ENCODE data around the gene CDC40. TPM values are rescaled to one million over a fixed set of nuclear protein-coding genes. Genes with fewer than 3 reads are reported as not detected.

The CDC40 gene
- total and polyA plus RNA-seq, 9 of the 15 experiments (the other 6 are each of a cell fraction or from before 2014, with no cell fraction given): 9.7 to 26.3 (median 15.7) TPM

- H3K9me3 ChIP-seq (replicated peaks; ENCODE audit: control insufficient read depth, insufficient read depth, low read depth, low read length): no peaks in the 10 kb centered on the region
- no peaks in the 10 kb centered on the region for H3K79me2 ChIP-seq (ENCODE audit: control insufficient read depth, insufficient read depth, low read length)
- H3K4me2 ChIP-seq (ENCODE audit: insufficient read depth, low read length): peak overlapping the region; percentile 21; the same call in 1 of the 2 replicates
- H3K9me1 ChIP-seq (ENCODE audit: control insufficient read depth, insufficient read depth, low read length): no peaks in the 10 kb centered on the region
- no peak overlapping the region for H3K27ac ChIP-seq (ENCODE audit: extremely low read depth, low read depth, low read length)
- ChIA-PET CTCF (ENCODE audit: low intra/inter-chr PET ratio) (no interaction called here), POLR2A (interaction anchor here (0.6 to 1.0 kb wide), 2 partner anchors 25 to 711 kb away, joined by 3 read pairs; no protein-coding TSS in a partner anchor)
- no peak overlapping the region for H2AFZ ChIP-seq (ENCODE audit: low read depth, low read length)
- no peaks in the 10 kb centered on the region; a peak in 1 of 5 replicates for H3K4me1 ChIP-seq (replicated peaks in 1 of 2; ENCODE audit: control insufficient read depth in 2 of 2, insufficient read depth in 2 of 2, low read length in 2 of 2)
- 6% methylated on average over 1 of the region's 1 CpG for WGBS (ENCODE audit: insufficient coverage, low coverage, missing lambda C conversion rate)
- peak in 2 of 4 experiments; percentile 7 to 9 for DNase-seq (ENCODE audit: extremely low read depth in 1 of 4, low spot score in 3 of 4)
- in situ Hi-C loops (cut with MboI) (no loop called here), intact Hi-C loops (cut with micrococcal nuclease) (no loop called here)
- FAIRE-seq: no peak
- H3K27me3 ChIP-seq (ENCODE audit: control insufficient read depth in 2 of 2, insufficient read depth in 2 of 2, low read length in 2 of 2): no peaks in the 10 kb centered on the region
- H3K4me3 ChIP-seq: no peak overlapping the region
- H3K36me3 ChIP-seq (ENCODE audit: control insufficient read depth, insufficient read depth, low read length): no peaks in the 10 kb centered on the region
- no peaks in the 10 kb centered on the region for H4K20me1 ChIP-seq (replicated peaks; ENCODE audit: control insufficient read depth, insufficient read depth, low read length)
- TF ChIP-seq FUS (optimal IDR thresholded peaks at IDR 0.05; ENCODE audit: low read depth, low read length) (no peak), MAFK (IDR thresholded peaks at IDR 0.05; ENCODE audit: low read length) (peak; percentile 20; the same call in 1 of the 2 replicates), ZNF511 (CRISPR knock-in tag; IDR thresholded peaks at IDR 0.05) (no peak), THRAP3 (IDR thresholded peaks at IDR 0.05; ENCODE audit: borderline replicate concordance) (no peak), SMARCA4 (IDR thresholded peaks at IDR 0.05) (peak; percentile 28; the same call in 1 of the 2 replicates), MTA2 (IDR thresholded peaks at IDR 0.05; ENCODE audit: low read depth) (peak; percentile 52; the same call in 1 of the 2 replicates), CBFA2T3 (IDR thresholded peaks at IDR 0.05) (peak; percentile 78), ARID1B (IDR thresholded peaks at IDR 0.05) (peak; percentile 79), TAL1 (IDR thresholded peaks at IDR 0.05) (peak; percentile 77), BHLHE40 (IDR thresholded peaks at IDR 0.05; ENCODE audit: low read length) (no peak), STAT5A (IDR thresholded peaks at IDR 0.05; ENCODE audit: borderline replicate concordance, low read length) (peak; percentile 49; the same call in 1 of the 2 replicates), ZNF3 (CRISPR knock-in tag; IDR thresholded peaks at IDR 0.05) (no peak), NCOR1 (IDR thresholded peaks at IDR 0.05) (peak; percentile 66), ZNF354B (CRISPR knock-in tag; IDR thresholded peaks at IDR 0.05) (no peak), CBFA2T2 (conservative IDR thresholded peaks at IDR 0.05) (peak; percentile 61), MAFG (tag; conservative IDR thresholded peaks at IDR 0.05) (peak; percentile 57; the same call in 1 of the 2 replicates), ZNF316 (IDR thresholded peaks at IDR 0.05) (peak; percentile 87), KLF16 (IDR thresholded peaks at IDR 0.05) (no peak), TCF3 (CRISPR knock-in tag; IDR thresholded peaks at IDR 0.05) (peak; percentile 55), C11orf30 (IDR thresholded peaks at IDR 0.05; ENCODE audit: low read depth) (peak; percentile 67), TRIM24 (IDR thresholded peaks at IDR 0.05) (peak in 1 of 2 experiments; percentile 16; a peak in 1 of 4 replicates), NEUROD1 (IDR thresholded peaks at IDR 0.05; ENCODE audit: borderline replicate concordance, low read depth, low read length, partially characterized antibody) (no peak), DPF2 (IDR thresholded peaks at IDR 0.05) (0 out of 2 replicates have a peak, but pooled peaks have one; percentile 30), TEAD4 (IDR thresholded peaks at IDR 0.05; ENCODE audit: low read length) (peak; percentile 83), TEAD4 (CRISPR knock-in tag; IDR thresholded peaks at IDR 0.05; ENCODE audit: borderline replicate concordance) (no peak)
- TF ChIP-seq, protein P1, sequence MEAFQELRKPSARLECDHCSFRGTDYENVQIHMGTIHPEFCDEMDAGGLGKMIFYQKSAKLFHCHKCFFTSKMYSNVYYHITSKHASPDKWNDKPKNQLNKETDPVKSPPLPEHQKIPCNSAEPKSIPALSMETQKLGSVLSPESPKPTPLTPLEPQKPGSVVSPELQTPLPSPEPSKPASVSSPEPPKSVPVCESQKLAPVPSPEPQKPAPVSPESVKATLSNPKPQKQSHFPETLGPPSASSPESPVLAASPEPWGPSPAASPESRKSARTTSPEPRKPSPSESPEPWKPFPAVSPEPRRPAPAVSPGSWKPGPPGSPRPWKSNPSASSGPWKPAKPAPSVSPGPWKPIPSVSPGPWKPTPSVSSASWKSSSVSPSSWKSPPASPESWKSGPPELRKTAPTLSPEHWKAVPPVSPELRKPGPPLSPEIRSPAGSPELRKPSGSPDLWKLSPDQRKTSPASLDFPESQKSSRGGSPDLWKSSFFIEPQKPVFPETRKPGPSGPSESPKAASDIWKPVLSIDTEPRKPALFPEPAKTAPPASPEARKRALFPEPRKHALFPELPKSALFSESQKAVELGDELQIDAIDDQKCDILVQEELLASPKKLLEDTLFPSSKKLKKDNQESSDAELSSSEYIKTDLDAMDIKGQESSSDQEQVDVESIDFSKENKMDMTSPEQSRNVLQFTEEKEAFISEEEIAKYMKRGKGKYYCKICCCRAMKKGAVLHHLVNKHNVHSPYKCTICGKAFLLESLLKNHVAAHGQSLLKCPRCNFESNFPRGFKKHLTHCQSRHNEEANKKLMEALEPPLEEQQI (IDR thresholded peaks at IDR 0.05): no peak
- no TSS peak for BruUV-seq (replicated peaks)
- ATAC-seq: peak; percentile 64
- no peak overlapping the region for H3K9ac ChIP-seq (ENCODE audit: insufficient read depth in 1 of 2, low read depth in 2 of 2, low read length in 2 of 2)
Observed at GRCh38 chr6:110239526-110240274, 59.5 kb downstream of the CDC40 start.
